Caco-2 (cell line): ENCODE data around the gene DAZ2. TPM values are rescaled to one million over a fixed set of nuclear protein-coding genes. Genes with fewer than 3 reads are reported as not detected.
"Not testable (repeated sequence)": the region's sequence is repeated elsewhere in the genome, so short reads cannot be mapped to it uniquely, and the experiment has no call there.

ENCODE experiments used
- Bru-seq: library from RNA; stranded (reverse); fragments of 400-500 nt; gene quantifications from one replicate; lab custom pipeline; 2021; lab: Mats Ljungman, UMichigan
- BruChase-seq, 2 experiments: library from RNA; stranded (reverse); fragments of 400-500 nt; gene quantifications; one replicate each; lab custom pipeline; 2021; lab: Mats Ljungman, UMichigan
- BruUV-seq: library from RNA; stranded (reverse); fragments of 400-500 nt; replicated peaks from 2 replicates; lab custom pipeline; 2021; lab: Mats Ljungman, UMichigan
- CTCF ChIA-PET: fragments of 300-600 bp; sonication (Branson Sonifier 250); formaldehyde crosslinking; loops from one replicate; lab custom pipeline; 2022; ENCODE audit warnings: antibody characterized with exemption; lab: Charles Lee
- POLR2A ChIA-PET: fragments of 300-600 bp; sonication (Branson Sonifier 250); formaldehyde crosslinking; loops from one replicate; lab custom pipeline; 2022; ENCODE audit warnings: antibody characterized with exemption; lab: Charles Lee
- DNase-seq, 2 experiments: peaks; one replicate each; pipeline versions ENCODE4 v3.0.0 to v3.0.0-alpha.2; 2020 to 2022
- H3K27me3 ChIP-seq: replicated peaks from 2 replicates; pipeline ENCODE4 v1.6.0; 2011; ENCODE audit warnings: low read length; ENCODE audit not compliant: control insufficient read depth, insufficient read depth
- H3K36me3 ChIP-seq: 2 replicates; pipeline ENCODE4 v1.5.1; 2011; ENCODE audit warnings: low read length; ENCODE audit not compliant: control insufficient read depth, insufficient read depth
- H3K4me1 ChIP-seq: fragments of 250-450 bp; sonication (Bioruptor Pico); 2 replicates; pipeline ENCODE4 v1.5.1; 2020; ENCODE audit warnings: mild to moderate bottlenecking
- H3K4me3 ChIP-seq: 2 replicates; pipeline ENCODE4 v1.5.1; 2011; ENCODE audit warnings: low read depth, mild to moderate bottlenecking, control low read depth, low read length
- H3K9me3 ChIP-seq: fragments of 250-450 bp; sonication (Bioruptor Pico); 2 replicates; pipeline ENCODE4 v1.5.1; 2020; ENCODE audit warnings: mild to moderate bottlenecking, moderate library complexity
- H3K27ac Mint-ChIP-seq: one replicate; pipeline ENCODE4 v1.8.0; 2022; ENCODE audit warnings: mixed read lengths; ENCODE audit not compliant: unreplicated experiment
- H3K27me3 Mint-ChIP-seq: one replicate; pipeline ENCODE4 v1.8.0; 2022; ENCODE audit warnings: mixed read lengths; ENCODE audit not compliant: insufficient read depth, unreplicated experiment
- H3K36me3 Mint-ChIP-seq: one replicate; pipeline ENCODE4 v1.8.0; 2022; ENCODE audit warnings: mild to moderate bottlenecking, mixed read lengths; ENCODE audit not compliant: insufficient read depth, unreplicated experiment
- H3K4me1 Mint-ChIP-seq: one replicate; pipeline ENCODE4 v1.8.0; 2022; ENCODE audit warnings: low read depth, mixed read lengths; ENCODE audit not compliant: unreplicated experiment
- H3K4me3 Mint-ChIP-seq: one replicate; pipeline ENCODE4 v1.8.0; 2022; ENCODE audit warnings: mild to moderate bottlenecking, moderate library complexity, mixed read lengths; ENCODE audit not compliant: unreplicated experiment
- H3K9me3 Mint-ChIP-seq: one replicate; pipeline ENCODE4 v1.8.0; 2022; ENCODE audit warnings: mixed read lengths; ENCODE audit not compliant: unreplicated experiment
- intact Hi-C: fragments of 100-400 bp; cut with micrococcal nuclease; formaldehyde crosslinking; loops from one replicate; pipeline ENCODE4 v1.10.0; 2022; ENCODE audit not compliant: unreplicated experiment
- long read RNA-seq: library from polyadenylated mRNA; stranded (forward); transcript quantifications from one replicate; pipeline ENCODE4 v2.0.0, GENCODE V29; 2022
- total RNA-seq: library from RNA; stranded (reverse); gene quantifications from 2 replicates; pipeline ENCODE4 v1.2.3, GENCODE V29; 2022

The DAZ2 gene, protein sequence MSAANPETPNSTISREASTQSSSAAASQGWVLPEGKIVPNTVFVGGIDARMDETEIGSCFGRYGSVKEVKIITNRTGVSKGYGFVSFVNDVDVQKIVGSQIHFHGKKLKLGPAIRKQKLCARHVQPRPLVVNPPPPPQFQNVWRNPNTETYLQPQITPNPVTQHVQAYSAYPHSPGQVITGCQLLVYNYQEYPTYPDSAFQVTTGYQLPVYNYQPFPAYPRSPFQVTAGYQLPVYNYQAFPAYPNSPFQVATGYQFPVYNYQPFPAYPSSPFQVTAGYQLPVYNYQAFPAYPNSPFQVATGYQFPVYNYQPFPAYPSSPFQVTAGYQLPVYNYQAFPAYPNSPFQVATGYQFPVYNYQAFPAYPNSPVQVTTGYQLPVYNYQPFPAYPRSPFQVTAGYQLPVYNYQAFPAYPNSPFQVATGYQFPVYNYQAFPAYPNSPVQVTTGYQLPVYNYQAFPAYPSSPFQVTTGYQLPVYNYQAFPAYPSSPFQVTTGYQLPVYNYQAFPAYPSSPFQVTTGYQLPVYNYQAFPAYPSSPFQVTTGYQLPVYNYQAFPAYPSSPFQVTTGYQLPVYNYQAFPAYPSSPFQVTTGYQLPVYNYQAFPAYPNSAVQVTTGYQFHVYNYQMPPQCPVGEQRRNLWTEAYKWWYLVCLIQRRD
- total RNA-seq = not detected in 2 replicates
- Bru-seq, nascent RNA = not detected
- not detected for BruChase-seq, experiment 1, labeled RNA remaining after a 2-hour chase
- not detected for BruChase-seq, experiment 2, labeled RNA remaining after a 6-hour chase
- long read RNA-seq = 0 reads

DNA sequence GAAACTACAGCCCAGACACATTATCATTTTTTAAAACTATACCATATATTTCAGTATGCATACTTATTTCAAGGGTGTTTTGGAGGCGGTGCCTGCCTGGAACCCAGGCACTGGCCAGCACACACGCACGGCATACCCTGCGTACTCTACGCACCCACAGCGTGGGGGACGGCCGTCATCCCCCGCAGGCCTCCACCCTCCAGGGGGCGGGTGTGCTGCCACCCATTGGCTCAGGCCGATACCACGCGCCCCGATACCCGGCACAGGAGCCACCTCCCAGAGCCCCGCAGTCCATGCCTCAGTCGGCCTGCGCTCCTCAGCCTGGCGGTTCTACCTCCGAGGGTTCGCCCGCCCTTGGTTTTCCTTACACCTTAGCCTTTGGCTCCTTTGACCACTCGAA, at the start of gene DAZ2:
Gene DAZ2, plus strand, starts transcription at position 301 of the 400 bp plus-strand sequence. CDS start 208 bp downstream, outside the sequence.
- H3K4me3 ChIP-seq, DNase-seq, H3K4me3 Mint-ChIP-seq, H3K27ac Mint-ChIP-seq, H3K27me3 ChIP-seq, H3K4me1 Mint-ChIP-seq, H3K36me3 ChIP-seq, H3K9me3 ChIP-seq, H3K9me3 Mint-ChIP-seq, POLR2A ChIA-PET, intact Hi-C loops, H3K4me1 ChIP-seq, H3K36me3 Mint-ChIP-seq, CTCF ChIA-PET, H3K27me3 Mint-ChIP-seq, BruUV-seq: not testable (repeated sequence)

GRCh38 chrY:23198908-23199307, 20.4 kb upstream of the DAZ2 start, which contains the start of gene DAZ1:
DAZ1 (minus strand) TSS chrY:23199008; CDS start chrY:23198800, 208 bp downstream.
- CTCF ChIA-PET, H3K27ac Mint-ChIP-seq, POLR2A ChIA-PET, intact Hi-C loops, BruUV-seq, H3K36me3 ChIP-seq, H3K4me3 Mint-ChIP-seq, H3K36me3 Mint-ChIP-seq, H3K9me3 ChIP-seq, H3K4me3 ChIP-seq, H3K27me3 ChIP-seq, H3K9me3 Mint-ChIP-seq, DNase-seq, H3K4me1 Mint-ChIP-seq, H3K4me1 ChIP-seq, H3K27me3 Mint-ChIP-seq: not testable (repeated sequence)

- POLR2A ChIA-PET, DNase-seq, H3K27ac Mint-ChIP-seq, H3K9me3 ChIP-seq, H3K4me3 Mint-ChIP-seq, H3K36me3 Mint-ChIP-seq, H3K27me3 ChIP-seq, H3K27me3 Mint-ChIP-seq, BruUV-seq, H3K4me3 ChIP-seq, H3K36me3 ChIP-seq, H3K9me3 Mint-ChIP-seq, intact Hi-C loops, CTCF ChIA-PET, H3K4me1 ChIP-seq, H3K4me1 Mint-ChIP-seq: not testable (repeated sequence)
Observed at GRCh38 chrY:23207455-23207854, 11.9 kb upstream of the DAZ2 start.

GRCh38 chrY:23209802-23210495, 9.4 kb upstream of the DAZ2 start:
- H3K9me3 Mint-ChIP-seq, H3K4me1 Mint-ChIP-seq, H3K4me3 Mint-ChIP-seq, H3K4me1 ChIP-seq, BruUV-seq, intact Hi-C loops, H3K9me3 ChIP-seq, H3K27ac Mint-ChIP-seq, H3K36me3 ChIP-seq, DNase-seq, H3K4me3 ChIP-seq, H3K36me3 Mint-ChIP-seq, H3K27me3 Mint-ChIP-seq, POLR2A ChIA-PET, H3K27me3 ChIP-seq, CTCF ChIA-PET: not testable (repeated sequence)

- DNase-seq, H3K27me3 Mint-ChIP-seq, H3K4me3 ChIP-seq, intact Hi-C loops, H3K4me1 ChIP-seq, H3K36me3 ChIP-seq, H3K9me3 ChIP-seq, H3K27ac Mint-ChIP-seq, H3K4me3 Mint-ChIP-seq, H3K27me3 ChIP-seq, H3K4me1 Mint-ChIP-seq, POLR2A ChIA-PET, H3K36me3 Mint-ChIP-seq, CTCF ChIA-PET, H3K9me3 Mint-ChIP-seq, BruUV-seq: not testable (repeated sequence)
Observed at GRCh38 chrY:23210681-23211080, 8.7 kb upstream of the DAZ2 start.
